ENCODE results near the gene FOSB.

The FOSB gene

DNA sequence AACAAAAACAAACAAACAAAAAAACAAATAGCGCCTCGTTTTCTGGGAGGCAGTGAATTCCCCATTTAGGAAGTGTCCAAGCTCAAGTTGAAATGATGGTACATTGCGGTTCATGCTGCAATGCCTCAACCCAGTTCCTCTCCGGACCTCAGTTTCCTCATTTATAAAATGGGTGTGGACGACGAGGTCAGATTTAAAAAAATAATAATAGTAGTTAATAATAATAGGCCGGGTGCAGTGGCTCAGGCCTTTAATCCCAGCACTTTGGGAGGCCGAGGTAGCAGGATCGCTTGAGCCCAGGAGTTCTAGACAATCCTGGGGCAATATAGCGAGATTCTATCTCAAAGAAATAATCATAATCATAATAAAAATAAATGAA, 28.6 kb upstream of the FOSB start:
- DNase-seq (ENCODE audit: insufficient read length, low spot score), result no peak
- TF ChIP-seq, protein P1, sequence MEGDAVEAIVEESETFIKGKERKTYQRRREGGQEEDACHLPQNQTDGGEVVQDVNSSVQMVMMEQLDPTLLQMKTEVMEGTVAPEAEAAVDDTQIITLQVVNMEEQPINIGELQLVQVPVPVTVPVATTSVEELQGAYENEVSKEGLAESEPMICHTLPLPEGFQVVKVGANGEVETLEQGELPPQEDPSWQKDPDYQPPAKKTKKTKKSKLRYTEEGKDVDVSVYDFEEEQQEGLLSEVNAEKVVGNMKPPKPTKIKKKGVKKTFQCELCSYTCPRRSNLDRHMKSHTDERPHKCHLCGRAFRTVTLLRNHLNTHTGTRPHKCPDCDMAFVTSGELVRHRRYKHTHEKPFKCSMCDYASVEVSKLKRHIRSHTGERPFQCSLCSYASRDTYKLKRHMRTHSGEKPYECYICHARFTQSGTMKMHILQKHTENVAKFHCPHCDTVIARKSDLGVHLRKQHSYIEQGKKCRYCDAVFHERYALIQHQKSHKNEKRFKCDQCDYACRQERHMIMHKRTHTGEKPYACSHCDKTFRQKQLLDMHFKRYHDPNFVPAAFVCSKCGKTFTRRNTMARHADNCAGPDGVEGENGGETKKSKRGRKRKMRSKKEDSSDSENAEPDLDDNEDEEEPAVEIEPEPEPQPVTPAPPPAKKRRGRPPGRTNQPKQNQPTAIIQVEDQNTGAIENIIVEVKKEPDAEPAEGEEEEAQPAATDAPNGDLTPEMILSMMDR (IDR thresholded peaks at IDR 0.05; ENCODE audit: insufficient read depth, missing control alignments), result no peak
- no peak for FAIRE-seq

DNA sequence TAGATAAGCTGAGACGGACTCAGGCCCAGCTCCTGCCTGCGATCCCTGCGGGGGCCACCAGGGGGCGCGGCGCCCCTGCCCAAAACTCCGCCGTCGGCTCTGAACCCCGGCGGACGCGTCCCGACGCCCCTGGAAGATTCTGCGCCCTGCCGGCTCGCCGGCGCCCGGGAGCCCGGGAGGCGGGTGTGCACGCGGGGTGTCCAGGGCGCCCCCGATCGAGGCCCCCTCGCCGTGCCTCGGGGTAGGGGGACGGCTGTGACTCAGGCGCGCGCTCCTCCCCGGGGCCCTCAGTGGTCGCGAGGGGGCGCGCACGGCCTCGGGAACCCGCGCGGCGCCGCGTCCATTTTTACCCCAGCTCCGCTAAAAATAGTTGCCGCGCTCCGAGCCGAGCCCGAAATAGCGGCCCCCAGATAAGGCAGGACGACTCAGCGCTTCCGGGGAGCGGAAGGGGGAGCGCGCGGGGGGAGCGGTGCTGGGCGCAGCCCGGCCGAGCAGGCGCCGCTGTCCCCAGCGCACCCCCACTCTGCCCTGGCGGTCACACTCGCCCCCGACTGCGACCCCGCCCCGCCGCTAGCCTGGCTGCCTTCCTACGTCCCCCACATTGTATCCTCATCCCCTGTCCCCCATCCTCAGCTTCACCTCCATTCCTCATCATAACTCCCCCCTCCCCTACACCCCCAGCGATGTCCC, 28.1 kb upstream of the FOSB start:
- DNase-seq (ENCODE audit: insufficient read length, low spot score) (peak; percentile 78), FAIRE-seq (no peak)
- TF ChIP-seq, protein P1 (IDR thresholded peaks at IDR 0.05; ENCODE audit: insufficient read depth, missing control alignments), result peak; percentile 59

DNA sequence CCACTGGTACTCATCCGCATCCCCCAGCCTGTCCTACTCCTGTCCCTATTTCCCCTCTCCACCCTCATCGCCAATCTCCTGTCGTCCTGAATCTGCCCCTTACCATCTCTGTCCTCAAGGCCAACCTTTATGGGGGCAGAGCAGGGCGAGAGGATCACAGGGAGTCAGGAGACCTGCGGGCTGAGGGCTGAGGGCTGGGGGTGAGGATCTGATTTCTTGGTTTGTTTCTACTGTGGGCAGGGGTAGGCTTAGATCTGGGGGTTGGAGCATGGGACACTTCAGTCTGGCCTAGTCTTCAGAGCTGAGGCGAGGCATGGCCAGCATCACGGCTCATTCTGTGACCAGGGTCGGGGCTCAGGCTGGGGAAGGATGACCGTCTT, 27.5 kb upstream of the FOSB start:
- FAIRE-seq (no peak), DNase-seq (ENCODE audit: insufficient read length, low spot score) (no peak)
- TF ChIP-seq, protein P1 (IDR thresholded peaks at IDR 0.05; ENCODE audit: insufficient read depth, missing control alignments), result no peak

DNA sequence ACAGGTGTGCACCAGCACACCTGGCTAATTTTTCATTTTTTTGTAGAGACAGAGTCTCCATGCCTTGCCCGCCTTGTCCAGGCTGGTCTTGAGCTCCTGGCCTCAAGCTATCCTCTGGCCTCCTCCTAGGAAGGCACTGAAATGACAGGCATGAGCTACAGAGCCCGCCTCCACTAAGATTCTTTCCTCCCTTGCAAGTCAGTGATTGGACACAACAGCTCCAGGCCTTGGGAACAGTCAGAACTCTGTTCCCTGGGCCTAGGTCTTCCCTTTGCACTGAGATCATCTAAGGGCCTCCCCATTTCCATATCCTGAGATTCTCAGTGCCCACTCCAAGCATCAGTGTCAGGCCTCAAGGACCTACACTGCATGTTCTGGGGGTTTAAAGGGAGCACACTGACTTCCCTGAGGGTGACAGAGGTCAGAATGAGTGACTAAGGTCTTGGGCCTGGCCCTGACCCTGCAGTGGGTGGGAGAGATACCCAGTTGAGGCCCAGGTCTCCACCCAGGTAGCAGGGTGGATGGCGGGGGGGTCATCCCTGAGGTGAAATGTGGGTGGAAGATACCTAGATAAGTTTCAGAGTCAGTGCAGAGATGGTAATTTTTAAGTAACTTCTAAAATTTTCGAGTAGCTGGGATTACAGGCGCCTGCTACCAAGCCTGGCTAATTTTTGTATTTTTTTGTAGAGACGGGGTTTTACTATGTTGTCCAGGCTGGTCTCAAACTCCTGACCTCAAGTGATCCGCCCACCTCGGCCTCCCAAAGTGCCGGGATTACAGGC, 26.7 kb upstream of the FOSB start:
- TF ChIP-seq, protein P1 (IDR thresholded peaks at IDR 0.05; ENCODE audit: insufficient read depth, missing control alignments), result no peak
- DNase-seq (ENCODE audit: insufficient read length, low spot score) (no peak), FAIRE-seq (no peak)

DNA sequence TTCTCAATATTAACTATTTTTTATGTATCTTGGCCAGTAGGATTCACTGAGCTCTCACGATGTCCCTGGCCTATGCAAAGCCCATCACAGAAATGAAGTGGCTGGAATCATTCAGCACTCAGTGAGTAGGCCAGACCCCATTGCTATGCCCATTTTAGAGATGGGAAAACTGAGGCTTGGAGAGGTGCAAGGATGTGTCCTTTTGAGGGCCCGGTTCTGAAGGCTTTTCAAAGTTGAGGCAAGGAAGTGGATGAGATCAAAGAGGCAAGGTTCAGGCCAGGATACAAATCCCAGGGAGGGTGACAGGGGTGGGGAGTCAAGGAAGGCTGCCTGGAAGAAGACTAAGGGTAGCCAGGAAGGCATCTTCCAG, 25.4 kb upstream of the FOSB start:
- TF ChIP-seq, protein P1 (IDR thresholded peaks at IDR 0.05; ENCODE audit: insufficient read depth, missing control alignments), result no peak
- FAIRE-seq, result no peak
- no peak for DNase-seq (ENCODE audit: insufficient read length, low spot score)

DNA sequence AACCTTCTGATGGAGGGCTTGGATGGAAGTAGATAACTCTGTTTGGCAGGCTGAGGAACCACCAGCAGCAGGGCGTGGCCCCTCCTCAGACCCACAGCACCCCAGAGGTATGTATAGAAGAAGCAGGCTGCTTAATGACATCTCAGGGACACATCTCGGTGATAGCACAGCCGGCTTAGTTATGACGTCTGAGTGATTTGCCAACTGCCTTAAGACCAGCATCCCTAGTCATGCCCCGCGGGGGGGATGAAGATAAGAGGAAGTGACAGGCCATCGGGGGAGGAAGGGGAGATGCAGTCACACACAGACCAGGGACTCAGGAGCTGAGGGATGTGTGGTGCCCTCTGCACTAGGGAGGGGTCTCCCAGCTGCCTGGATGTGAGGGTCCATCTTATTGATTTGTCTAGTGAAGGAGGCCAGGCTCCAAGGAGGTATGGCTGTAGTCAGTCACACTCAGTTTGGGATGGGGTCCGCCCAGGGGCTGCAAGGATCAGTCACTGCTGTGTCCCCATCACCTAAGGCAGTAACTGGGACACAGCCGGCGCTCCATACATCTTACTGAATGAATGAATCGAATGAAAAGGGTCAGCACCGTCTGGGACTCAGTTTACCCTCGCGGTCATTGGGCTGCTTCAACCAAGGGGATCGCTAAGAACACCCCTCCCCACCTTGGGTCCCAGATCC, 24.9 kb upstream of the FOSB start:
- FAIRE-seq (no peak), DNase-seq (ENCODE audit: insufficient read length, low spot score) (no peak)

More for the DNA sequence above, 24.9 kb upstream of the FOSB start:
- TF ChIP-seq, protein P1 (IDR thresholded peaks at IDR 0.05; ENCODE audit: insufficient read depth, missing control alignments), result no peak
